HG02763 (cell line): ENCODE data around the gene CDK14.

ENCODE experiments used
- ATAC-seq: cut with Tn5 transposase; IDR thresholded peaks from one replicate; pipeline ENCODE4 v1.9.1; 2021; ENCODE audit warnings: mild to moderate bottlenecking, moderate library complexity; ENCODE audit not compliant: unreplicated experiment

CDK14 gene

GRCh38 chr7:90833443-90833842, 237.3 kb downstream of the CDK14 start:
- ATAC-seq, result no peak

- ATAC-seq, result no peak
Measured at GRCh38 chr7:90834771-90835170, 238.7 kb downstream of the CDK14 start.

GRCh38 chr7:90835861-90836260, 239.7 kb downstream of the CDK14 start:
- no peak for ATAC-seq

- no peak for ATAC-seq
Measured at GRCh38 chr7:90836937-90837336, 240.8 kb downstream of the CDK14 start.

- no peak for ATAC-seq
Measured at GRCh38 chr7:90838799-90839198, 242.7 kb downstream of the CDK14 start.

- no peak for ATAC-seq
Measured at GRCh38 chr7:90839316-90839715, 243.2 kb downstream of the CDK14 start.

- ATAC-seq, result no peak
Measured at GRCh38 chr7:90839727-90840291, 243.7 kb downstream of the CDK14 start.

GRCh38 chr7:90841759-90842429, 245.8 kb downstream of the CDK14 start:
- no peak for ATAC-seq

- no peak for ATAC-seq
Measured at GRCh38 chr7:90842430-90842788, 246.3 kb downstream of the CDK14 start.

GRCh38 chr7:90843472-90843871, 247.4 kb downstream of the CDK14 start:
- ATAC-seq, result no peak

GRCh38 chr7:90844421-90844820, 248.3 kb downstream of the CDK14 start:
- no peak for ATAC-seq

- no peak for ATAC-seq
Measured at GRCh38 chr7:90846192-90846591, 250.1 kb downstream of the CDK14 start.

- no peak for ATAC-seq
Measured at GRCh38 chr7:90850066-90850465, 253.9 kb downstream of the CDK14 start.

GRCh38 chr7:90850471-90850870, 254.3 kb downstream of the CDK14 start:
- ATAC-seq, result no peak

- ATAC-seq, result no peak
Measured at GRCh38 chr7:90853205-90853604, 257.1 kb downstream of the CDK14 start.

- ATAC-seq, result no peak
Measured at GRCh38 chr7:90856351-90857070, 260.4 kb downstream of the CDK14 start.

- ATAC-seq, result no peak
Measured at GRCh38 chr7:90857603-90858002, 261.5 kb downstream of the CDK14 start.

- no peak for ATAC-seq
Measured at GRCh38 chr7:90858546-90858945, 262.4 kb downstream of the CDK14 start.

GRCh38 chr7:90859521-90859920, 263.4 kb downstream of the CDK14 start:
- no peak for ATAC-seq

- ATAC-seq, result no peak
Measured at GRCh38 chr7:90864088-90864487, 268.0 kb downstream of the CDK14 start.

- ATAC-seq, result no peak
Measured at GRCh38 chr7:90869335-90869734, 273.2 kb downstream of the CDK14 start.

- ATAC-seq, result no peak
Measured at GRCh38 chr7:90876701-90877100, 280.6 kb downstream of the CDK14 start.
